ENCODE measurements around the gene BABAM2.

Gene BABAM2

GRCh38 chr2:27946530-27947060, 56.1 kb downstream of the BABAM2 start:
- H3K9me2 ChIP-seq (replicated peaks; ENCODE audit: insufficient read depth, low read length), result no peaks in the 10 kb centered on the region
- H3K4me3 ChIP-seq (ENCODE audit: low read length), result no peak overlapping the region
- H3K4me2 ChIP-seq (ENCODE audit: low read depth, low read length), result no peak overlapping the region

GRCh38 chr2:27952070-27952469, 61.5 kb downstream of the BABAM2 start:
- no peaks in the 10 kb centered on the region for H4K20me1 ChIP-seq (ENCODE audit: insufficient read depth, low read length)
- no peak for TF ChIP-seq EZH2phosphoT487 (IDR thresholded peaks at IDR 0.05; ENCODE audit: low read length)
- no peak for TF ChIP-seq EZH2 (optimal IDR thresholded peaks at IDR 0.05; ENCODE audit: low read depth, low read length)
- no peak for TF ChIP-seq CTCF (IDR thresholded peaks at IDR 0.05; ENCODE audit: low read length)
- H3K9me3 ChIP-seq (replicated peaks; ENCODE audit: insufficient read depth, low read length), result no peaks in the 10 kb centered on the region
- no peak overlapping the region for H3K4me2 ChIP-seq (ENCODE audit: low read depth, low read length)
- H3K36me3 ChIP-seq (replicated peaks; ENCODE audit: insufficient read depth, low read length), result no peaks in the 10 kb centered on the region
- no peak overlapping the region for H3K27ac ChIP-seq (ENCODE audit: low read length)
- H3K4me3 ChIP-seq (ENCODE audit: low read length), result no peak overlapping the region
- H3K9me2 ChIP-seq (replicated peaks; ENCODE audit: insufficient read depth, low read length), result no peaks in the 10 kb centered on the region
- H3K27me3 ChIP-seq (replicated peaks; ENCODE audit: insufficient read depth, low read length), result no peaks in the 10 kb centered on the region
- no peak for DNase-seq
- H3K79me2 ChIP-seq (ENCODE audit: low read length), result no peaks in the 10 kb centered on the region
- H3F3A ChIP-seq (ENCODE audit: insufficient read depth, low read length), result no peaks in the 10 kb centered on the region
- no peak overlapping the region for H2AFZ ChIP-seq (ENCODE audit: low read length)
- no peak overlapping the region for H3K9ac ChIP-seq (ENCODE audit: low read length)
- H3K4me1 ChIP-seq (ENCODE audit: low read length), result peaks cover 9% of the 10 kb centered on the region

More at GRCh38 chr2:27946530-27947060, 56.1 kb downstream of the BABAM2 start:
- no peaks in the 10 kb centered on the region for H3K79me2 ChIP-seq (ENCODE audit: low read length)
- no peaks in the 10 kb centered on the region for H3K27me3 ChIP-seq (replicated peaks; ENCODE audit: insufficient read depth, low read length)
- H3K4me1 ChIP-seq (ENCODE audit: low read length), result no peaks in the 10 kb centered on the region
- no peaks in the 10 kb centered on the region for H3K36me3 ChIP-seq (replicated peaks; ENCODE audit: insufficient read depth, low read length)
- H3F3A ChIP-seq (ENCODE audit: insufficient read depth, low read length), result no peaks in the 10 kb centered on the region
- no peaks in the 10 kb centered on the region for H4K20me1 ChIP-seq (ENCODE audit: insufficient read depth, low read length)
- no peak for TF ChIP-seq EZH2phosphoT487 (IDR thresholded peaks at IDR 0.05; ENCODE audit: low read length)
- H3K27ac ChIP-seq (ENCODE audit: low read length), result no peak overlapping the region
- H2AFZ ChIP-seq (ENCODE audit: low read length), result no peak overlapping the region
- DNase-seq, result no peak
- no peak overlapping the region for H3K9ac ChIP-seq (ENCODE audit: low read length)
- H3K9me3 ChIP-seq (replicated peaks; ENCODE audit: insufficient read depth, low read length), result no peaks in the 10 kb centered on the region

GRCh38 chr2:27953077-27953476, 62.5 kb downstream of the BABAM2 start:
- H3K36me3 ChIP-seq (replicated peaks; ENCODE audit: insufficient read depth, low read length), result no peaks in the 10 kb centered on the region
- H2AFZ ChIP-seq (ENCODE audit: low read length), result no peak overlapping the region
- H3F3A ChIP-seq (ENCODE audit: insufficient read depth, low read length), result no peaks in the 10 kb centered on the region
- no peak overlapping the region for H3K27ac ChIP-seq (ENCODE audit: low read length)
- no peak for TF ChIP-seq EZH2 (optimal IDR thresholded peaks at IDR 0.05; ENCODE audit: low read depth, low read length)
- TF ChIP-seq EZH2phosphoT487 (IDR thresholded peaks at IDR 0.05; ENCODE audit: low read length), result no peak
- no peak for TF ChIP-seq CTCF (IDR thresholded peaks at IDR 0.05; ENCODE audit: low read length)
- no peaks in the 10 kb centered on the region for H3K9me2 ChIP-seq (replicated peaks; ENCODE audit: insufficient read depth, low read length)
- no peaks in the 10 kb centered on the region for H3K79me2 ChIP-seq (ENCODE audit: low read length)
- peaks cover 9% of the 10 kb centered on the region for H3K4me1 ChIP-seq (ENCODE audit: low read length)
- H3K27me3 ChIP-seq (replicated peaks; ENCODE audit: insufficient read depth, low read length), result no peaks in the 10 kb centered on the region
- no peak overlapping the region for H3K4me3 ChIP-seq (ENCODE audit: low read length)
- no peak overlapping the region for H3K9ac ChIP-seq (ENCODE audit: low read length)
- H4K20me1 ChIP-seq (ENCODE audit: insufficient read depth, low read length), result no peaks in the 10 kb centered on the region
- no peak overlapping the region for H3K4me2 ChIP-seq (ENCODE audit: low read depth, low read length)
- no peaks in the 10 kb centered on the region for H3K9me3 ChIP-seq (replicated peaks; ENCODE audit: insufficient read depth, low read length)
- no peak for DNase-seq

GRCh38 chr2:27954221-27954673, 63.7 kb downstream of the BABAM2 start:
- H3K4me3 ChIP-seq (ENCODE audit: low read length), result no peak overlapping the region
- TF ChIP-seq EZH2 (optimal IDR thresholded peaks at IDR 0.05; ENCODE audit: low read depth, low read length) (no peak), EZH2phosphoT487 (IDR thresholded peaks at IDR 0.05; ENCODE audit: low read length) (no peak), CTCF (IDR thresholded peaks at IDR 0.05; ENCODE audit: low read length) (no peak)
- H3K27ac ChIP-seq (ENCODE audit: low read length), result no peak overlapping the region
- H3K4me2 ChIP-seq (ENCODE audit: low read depth, low read length), result no peak overlapping the region
- H3K4me1 ChIP-seq (ENCODE audit: low read length), result peaks cover 9% of the 10 kb centered on the region
- no peaks in the 10 kb centered on the region for H3K27me3 ChIP-seq (replicated peaks; ENCODE audit: insufficient read depth, low read length)
- no peaks in the 10 kb centered on the region for H3F3A ChIP-seq (ENCODE audit: insufficient read depth, low read length)
- no peak overlapping the region for H2AFZ ChIP-seq (ENCODE audit: low read length)
- H3K9ac ChIP-seq (ENCODE audit: low read length), result no peak overlapping the region
- H3K9me3 ChIP-seq (replicated peaks; ENCODE audit: insufficient read depth, low read length), result no peaks in the 10 kb centered on the region
- H3K36me3 ChIP-seq (replicated peaks; ENCODE audit: insufficient read depth, low read length), result no peaks in the 10 kb centered on the region
- H3K79me2 ChIP-seq (ENCODE audit: low read length), result no peaks in the 10 kb centered on the region
- H4K20me1 ChIP-seq (ENCODE audit: insufficient read depth, low read length), result no peaks in the 10 kb centered on the region
- DNase-seq, result no peak
- no peaks in the 10 kb centered on the region for H3K9me2 ChIP-seq (replicated peaks; ENCODE audit: insufficient read depth, low read length)
